ENCODE measurements around the gene SORCS2.

GRCh38 chr4:7701866-7702649, 509.7 kb downstream of the SORCS2 start:
- no peak for TF ChIP-seq CTCF (IDR thresholded peaks at IDR 0.05; ENCODE audit: low read depth, low read length)
- TF ChIP-seq EZH2phosphoT487 (IDR thresholded peaks at IDR 0.05; ENCODE audit: low read depth): no peak
